ENCODE results near the gene PCGF2.
"Not testable (repeated sequence)": the region's sequence is repeated elsewhere in the genome, so short reads cannot be mapped to it uniquely, and the experiment has no call there.

Gene PCGF2

DNA sequence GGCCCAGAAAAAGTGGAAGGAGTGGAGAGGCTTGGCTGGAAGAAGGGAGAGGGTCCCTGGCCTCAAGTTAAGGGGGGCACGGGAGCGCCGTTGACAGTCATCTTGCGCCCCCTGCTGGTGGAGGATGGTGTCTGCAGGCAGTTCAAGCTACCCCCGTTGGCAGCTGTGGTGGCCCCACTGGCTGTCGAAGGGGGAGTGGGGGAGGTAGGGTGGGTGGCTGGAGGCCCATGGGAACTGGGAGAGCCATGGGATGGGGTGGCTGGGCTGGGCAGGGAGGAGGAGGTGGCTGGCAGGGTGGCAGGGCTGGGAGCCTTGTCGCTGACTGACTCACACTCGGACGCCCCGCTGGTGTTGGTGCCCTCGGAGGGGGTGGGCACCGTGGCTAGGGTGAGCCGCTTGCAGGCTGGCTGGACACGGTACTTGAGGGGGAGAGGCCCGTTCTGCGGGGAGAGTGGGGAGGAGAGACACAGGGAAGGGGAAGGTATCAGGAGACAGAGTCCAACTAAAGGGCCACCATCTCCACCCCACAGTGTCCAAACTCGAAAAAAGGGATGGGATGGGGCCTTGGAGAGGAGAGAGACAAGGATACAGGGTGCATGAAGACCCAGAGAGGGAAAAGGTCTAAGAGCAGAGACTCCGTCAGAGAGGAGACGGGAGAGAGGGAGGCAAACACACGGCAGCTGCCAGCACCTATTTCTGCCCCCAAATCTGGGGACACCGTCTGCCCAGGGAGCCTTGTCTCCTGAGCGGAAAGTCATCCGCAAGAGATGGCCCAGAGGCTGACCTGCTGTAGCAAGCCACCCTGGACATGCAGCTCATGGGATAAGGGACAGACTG, 12.8 kb downstream of the PCGF2 start:
- peak; percentile 82 for DNase-seq (ENCODE audit: low spot score)

DNA sequence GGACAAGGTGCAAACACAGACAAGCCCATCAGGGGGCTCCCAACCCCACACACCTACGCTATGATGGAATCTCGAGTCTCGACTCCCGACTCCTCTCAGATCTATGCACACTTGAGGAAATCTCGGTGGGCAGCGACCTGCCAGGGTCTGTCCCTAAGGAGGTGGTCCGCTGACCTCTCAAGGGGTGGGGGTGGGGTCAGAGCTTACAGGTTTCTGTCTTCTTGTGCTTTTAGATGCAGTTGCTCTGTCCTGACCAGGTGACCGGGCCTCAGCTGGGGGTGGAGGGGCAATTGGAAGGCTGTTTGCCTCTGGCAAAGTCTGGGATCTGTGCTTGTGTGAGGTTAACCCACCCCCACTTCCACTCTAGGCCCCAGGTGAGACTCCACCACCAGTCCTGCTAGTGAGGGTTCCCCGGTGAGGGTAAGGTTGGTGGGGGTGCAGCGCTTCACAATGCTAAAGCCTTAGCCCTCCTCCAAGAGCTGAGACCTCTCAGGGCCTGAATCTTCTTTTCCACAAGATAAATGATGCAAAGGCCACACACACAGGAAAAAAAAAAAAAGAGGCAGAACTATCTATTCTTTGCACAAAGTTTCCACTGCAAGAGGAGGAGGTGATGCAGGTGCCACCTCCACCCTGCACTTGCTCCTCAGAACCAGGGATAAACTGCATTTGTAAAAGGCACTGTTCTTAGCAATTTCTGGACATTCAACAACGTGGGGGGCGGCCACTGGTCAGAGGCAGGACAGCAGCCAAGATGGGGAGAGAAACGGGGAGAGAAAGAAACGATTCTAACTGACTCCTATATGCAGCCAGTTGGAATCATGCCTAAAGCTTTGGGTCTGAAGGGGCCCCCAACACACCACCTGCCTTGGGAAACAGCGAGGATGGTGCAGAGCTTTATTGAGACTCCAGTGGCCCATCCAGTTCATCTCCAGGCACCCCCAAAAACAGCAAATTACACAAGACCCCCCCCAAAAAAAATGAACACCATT, 13.9 kb downstream of the PCGF2 start:
- DNase-seq (ENCODE audit: low spot score) = no peak

- no peak for DNase-seq (ENCODE audit: low spot score)
Measured at GRCh38 chr17:38733282-38733981, 14.7 kb downstream of the PCGF2 start.

DNA sequence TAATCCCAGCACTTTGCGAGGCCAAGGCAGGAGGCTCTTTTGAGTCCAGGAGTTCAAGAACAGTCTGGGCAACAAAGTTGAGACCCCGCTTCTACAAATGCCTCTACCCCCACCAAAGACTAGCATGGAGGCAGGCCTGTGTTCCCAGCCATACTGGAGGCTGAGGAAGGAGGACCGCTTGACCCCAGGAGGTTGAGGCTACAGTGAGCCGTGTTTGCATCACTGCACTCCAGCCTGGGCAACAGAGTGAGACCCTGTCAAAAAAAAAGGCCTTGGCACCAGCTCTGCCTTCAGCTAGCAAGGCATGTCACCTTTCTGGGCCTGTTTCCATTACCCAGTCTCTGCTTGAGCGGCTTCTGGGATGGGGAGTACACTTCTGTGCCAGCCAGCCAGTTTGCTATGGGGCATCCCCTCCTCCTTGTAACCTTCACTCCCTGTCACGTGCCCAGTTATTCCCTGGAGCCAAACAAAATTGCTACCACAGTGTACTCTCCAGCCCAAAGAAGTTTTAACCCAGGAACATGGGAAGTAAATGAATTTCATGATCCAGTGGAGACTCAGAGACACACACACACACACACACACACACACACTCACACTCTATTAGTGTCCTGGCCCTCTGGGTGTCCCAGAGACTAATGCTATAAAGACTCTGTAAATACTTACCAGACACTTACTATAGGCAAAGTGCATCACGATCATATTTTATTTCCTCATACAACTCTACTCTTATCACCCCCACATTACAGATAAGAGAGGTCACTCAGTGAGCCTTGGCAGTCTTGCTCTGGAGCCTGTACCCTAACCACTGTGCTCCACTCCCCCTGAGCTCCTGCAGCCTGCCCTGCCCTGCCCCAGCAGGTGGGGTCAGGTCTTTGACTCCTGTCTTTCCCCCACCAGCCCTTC, 15.5 kb downstream of the PCGF2 start:
- no peak for DNase-seq (ENCODE audit: low spot score)

DNA sequence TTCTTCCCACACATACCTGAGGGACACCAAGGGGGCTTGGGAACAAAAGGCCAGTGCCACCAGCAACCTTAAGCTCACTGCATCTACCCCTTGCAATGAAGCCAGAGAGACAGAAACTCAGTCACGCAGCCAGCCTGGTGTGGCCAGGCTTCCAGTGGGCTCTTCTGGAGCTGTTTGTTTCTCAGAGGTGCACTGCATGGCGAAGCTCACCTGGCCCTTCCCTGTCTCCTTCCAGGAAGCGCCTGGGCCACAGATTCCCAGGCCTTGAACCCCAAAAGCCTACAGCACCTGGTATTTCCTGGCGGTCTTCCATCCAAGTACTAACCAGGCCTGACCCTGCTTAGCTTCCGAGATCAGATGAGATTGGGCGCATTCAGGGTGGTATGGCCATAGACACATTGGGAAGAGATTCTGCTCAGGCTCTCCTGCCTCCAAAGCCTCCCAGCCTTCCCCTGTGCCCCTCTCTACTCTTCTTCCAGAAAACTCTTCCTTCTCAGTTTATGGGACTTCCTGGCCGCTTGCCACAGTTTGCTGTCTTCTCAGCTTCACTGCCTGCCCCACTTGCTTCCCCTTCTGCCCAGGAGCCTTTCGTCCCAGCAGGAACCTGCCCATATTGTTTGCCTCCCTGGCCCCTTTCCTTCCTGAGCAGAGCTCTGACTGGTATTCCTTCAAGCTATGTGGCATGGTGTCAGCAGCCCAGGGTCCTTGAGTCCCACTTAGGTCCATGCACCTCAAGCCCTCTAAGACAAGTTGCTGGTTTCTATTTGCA, 16.4 kb downstream of the PCGF2 start:
- no peak for DNase-seq (ENCODE audit: low spot score)

- peak; percentile 69 for DNase-seq (ENCODE audit: low spot score)
Measured at GRCh38 chr17:38730526-38731379, 17.4 kb downstream of the PCGF2 start.

DNA sequence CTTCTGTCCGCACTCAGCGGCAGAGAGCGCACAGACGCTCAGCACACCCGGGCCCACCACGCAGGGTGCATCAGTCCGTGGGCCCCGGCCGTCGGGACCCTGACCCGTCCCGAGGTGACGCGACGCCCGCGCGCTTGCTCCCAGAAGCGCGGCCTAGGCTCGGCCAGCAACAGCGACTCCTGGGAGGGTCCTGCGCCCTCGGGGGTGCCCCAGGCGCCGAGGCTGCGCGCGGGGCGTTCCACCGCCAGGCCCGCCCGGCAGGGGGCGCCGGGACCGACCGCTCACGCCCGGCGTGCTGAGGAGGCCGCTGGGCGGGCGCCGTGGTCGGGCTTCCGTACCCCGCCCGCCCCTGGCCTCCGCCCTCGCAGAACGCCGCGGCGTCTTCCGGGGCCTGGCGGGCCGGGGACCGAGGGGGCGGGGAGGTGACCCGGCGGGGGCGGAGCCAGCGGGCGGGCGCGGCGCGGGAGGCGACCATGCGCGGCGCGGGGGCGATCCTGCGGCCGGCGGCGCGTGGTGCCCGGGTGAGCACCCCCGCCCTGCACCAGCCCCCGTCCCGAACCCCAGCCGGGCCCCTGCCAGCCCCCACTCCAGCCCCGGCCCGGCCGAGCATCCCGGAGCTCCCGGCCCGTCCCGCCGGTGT, 18.1 kb downstream of the PCGF2 start, which contains the start of gene CISD3:
Gene CISD3, plus strand, starts transcription at position 456 of the 640 bp plus-strand sequence. Its CDS starts 18 bp downstream, at position 474.
- DNase-seq (ENCODE audit: low spot score) = peak; percentile 98

GRCh38 chr17:38729368-38729885, 18.7 kb downstream of the PCGF2 start:
- DNase-seq (ENCODE audit: low spot score) = no peak

DNA sequence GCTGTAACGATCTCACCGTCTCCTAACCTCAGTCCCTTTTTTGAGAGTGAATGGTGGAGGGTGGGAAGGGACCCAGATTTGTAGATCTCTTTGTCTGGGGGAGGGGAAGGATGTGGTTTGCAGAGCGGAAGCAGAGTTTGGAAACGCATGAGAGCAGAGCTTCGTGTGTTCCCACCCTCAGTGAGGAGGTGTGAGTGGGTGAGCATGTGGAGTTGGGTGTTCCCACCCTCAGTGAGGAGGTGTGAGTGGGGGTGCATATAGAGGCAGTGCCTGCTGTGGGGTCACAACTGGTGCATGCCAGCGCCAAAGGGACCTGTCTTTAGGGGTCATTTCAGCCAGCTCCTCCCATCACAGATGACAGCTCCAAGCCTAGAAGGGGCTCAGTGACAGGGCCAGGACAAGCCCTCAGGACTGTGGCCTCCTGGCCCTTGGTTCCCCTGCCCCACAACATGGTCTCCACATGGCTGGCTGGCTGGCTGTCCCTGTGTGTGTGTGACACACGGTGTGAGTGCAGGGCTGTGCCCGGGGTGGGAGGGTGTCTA, 19.8 kb downstream of the PCGF2 start:
- no peak for DNase-seq (ENCODE audit: low spot score)

DNA sequence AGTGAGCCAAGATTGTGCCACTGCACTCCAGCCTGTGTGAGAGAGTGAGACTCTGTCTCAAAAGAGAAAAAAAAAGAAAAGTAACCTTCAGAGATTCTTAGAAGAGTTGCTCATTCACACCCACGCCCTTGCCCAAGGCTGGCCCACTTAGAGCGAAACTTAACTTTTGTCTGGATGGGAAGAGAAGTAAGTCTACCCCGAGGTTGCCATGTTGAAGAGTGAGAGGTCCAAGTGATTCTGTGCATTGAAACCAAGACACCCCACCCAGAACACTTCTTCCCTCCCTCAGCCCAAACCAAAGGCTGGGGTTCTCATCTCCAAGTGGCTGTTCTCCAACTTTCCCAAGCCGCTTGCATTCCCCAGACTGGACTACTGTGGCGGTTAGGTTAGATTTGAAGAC, 20.4 kb downstream of the PCGF2 start:
- no peak for DNase-seq (ENCODE audit: low spot score)

- not testable (repeated sequence) for DNase-seq (ENCODE audit: low spot score)
Measured at GRCh38 chr17:38726145-38726544, 22.0 kb downstream of the PCGF2 start.

DNA sequence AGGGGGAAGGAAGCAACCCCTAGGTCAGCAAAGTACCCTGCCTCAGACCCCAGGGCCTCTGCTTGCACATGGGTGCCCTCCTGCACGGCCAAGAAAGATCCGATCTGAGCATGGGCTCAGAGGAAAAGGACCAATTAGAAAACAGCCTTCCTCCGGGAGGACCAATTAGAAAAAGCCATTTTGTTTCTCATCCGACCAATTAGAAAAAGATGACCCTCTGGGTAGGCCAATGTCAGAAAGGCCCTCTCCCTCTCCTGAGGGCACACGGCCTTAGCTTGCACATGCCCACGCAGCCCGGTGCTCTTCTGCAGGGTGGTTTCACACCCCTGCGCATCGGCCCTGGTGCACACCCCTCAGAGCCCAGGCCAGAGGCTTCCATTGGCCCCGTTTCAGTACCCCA, 23.1 kb downstream of the PCGF2 start:
- no peak for DNase-seq (ENCODE audit: low spot score)

- no peak for DNase-seq (ENCODE audit: low spot score)
Measured at GRCh38 chr17:38724337-38724988, 23.7 kb downstream of the PCGF2 start.

- no peak for DNase-seq (ENCODE audit: low spot score)
Measured at GRCh38 chr17:38721802-38722201, 26.3 kb downstream of the PCGF2 start.

DNA sequence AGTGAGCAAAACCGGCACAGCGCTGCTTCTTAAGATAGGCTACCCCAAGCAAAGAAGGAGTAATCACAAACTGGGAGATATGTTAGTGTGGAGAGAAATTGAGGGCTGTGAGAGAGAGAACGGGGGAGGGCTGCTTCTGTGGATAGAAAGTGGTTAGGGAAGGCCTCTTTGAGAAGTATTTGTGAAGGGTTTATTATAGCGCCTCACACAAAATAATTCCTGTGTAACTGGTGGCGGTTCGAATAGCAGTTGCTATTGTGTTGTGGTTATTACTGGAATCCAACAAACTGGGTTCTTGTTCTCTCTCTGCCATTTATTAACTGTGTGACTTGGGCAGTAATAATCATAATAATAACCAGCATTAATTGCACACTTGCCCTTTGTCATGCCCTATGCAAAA, 27.2 kb downstream of the PCGF2 start:
- DNase-seq (ENCODE audit: low spot score) = no peak

DNA sequence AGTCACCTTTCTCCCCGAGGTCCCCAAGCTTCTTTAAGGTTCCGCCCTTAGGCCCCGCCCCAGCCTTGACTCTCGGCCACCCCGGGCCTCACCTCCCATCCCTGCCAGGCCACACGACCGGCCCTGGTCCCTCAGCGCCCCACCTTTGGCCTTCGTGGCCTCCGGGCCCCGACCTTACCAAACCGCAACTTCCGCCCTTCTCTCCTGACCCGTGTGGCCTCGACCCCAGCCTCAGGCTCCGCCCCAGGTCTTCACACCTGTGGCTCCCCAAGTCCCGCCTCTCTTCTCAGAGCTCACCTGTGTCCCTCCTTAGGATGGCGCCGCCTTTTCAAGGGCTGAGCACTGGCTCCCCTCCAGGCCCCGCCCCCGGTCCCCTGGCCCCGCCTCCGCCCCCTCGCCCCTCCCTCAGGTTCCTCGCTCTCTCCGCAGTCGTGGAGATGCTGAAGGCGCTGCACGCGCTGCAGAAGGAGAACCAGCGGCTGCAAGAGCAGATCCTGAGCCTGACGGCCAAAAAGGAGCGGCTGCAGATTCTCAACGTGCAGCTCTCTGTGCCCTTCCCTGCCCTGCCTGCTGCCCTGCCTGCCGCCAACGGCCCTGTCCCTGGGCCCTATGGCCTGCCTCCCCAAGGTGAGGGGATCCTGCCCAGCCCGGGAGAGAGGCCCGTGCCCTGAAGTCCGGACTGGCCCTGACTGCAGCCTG, 28.0 kb downstream of the PCGF2 start:
- DNase-seq (ENCODE audit: low spot score) = no peak

DNA sequence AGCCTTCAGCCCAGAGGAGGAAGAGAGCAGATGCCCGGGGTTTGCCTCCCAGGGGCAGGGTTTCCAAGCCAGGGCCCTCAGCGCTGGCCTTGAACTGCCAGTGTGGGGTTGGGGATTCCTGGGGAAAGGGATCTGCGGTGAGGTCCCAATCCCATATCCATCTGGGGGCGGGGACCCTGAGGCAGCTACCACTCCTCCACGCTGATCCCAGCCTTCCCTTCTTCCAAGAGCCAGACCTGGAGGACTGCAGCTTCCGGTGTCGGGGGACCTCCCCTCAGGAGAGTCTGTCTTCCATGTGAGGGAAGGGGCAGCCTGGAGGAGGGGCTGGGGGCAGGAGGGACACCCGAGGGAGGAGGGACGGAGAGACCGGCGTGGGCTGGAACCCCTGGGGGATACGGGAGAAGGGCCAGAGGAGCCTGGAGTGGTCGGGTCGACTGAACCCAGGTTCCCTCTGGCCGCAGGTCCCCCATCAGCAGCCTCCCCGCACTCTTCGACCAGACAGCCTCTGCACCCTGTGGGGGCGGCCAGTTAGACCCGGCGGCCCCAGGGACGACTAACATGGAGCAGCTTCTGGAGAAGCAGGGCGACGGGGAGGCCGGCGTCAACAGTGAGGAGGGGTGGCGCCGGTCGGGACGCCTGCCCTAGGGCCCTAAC, 28.7 kb downstream of the PCGF2 start:
- DNase-seq (ENCODE audit: low spot score) = no peak
